K562 (cell line): ENCODE results near the gene LTK. TPM values are rescaled to one million over a fixed set of nuclear protein-coding genes. Genes with fewer than 3 reads are reported as not detected.
A peak's percentile ranks its signal among the peaks of the same experiment; 100 is the strongest.

Experiments used
- FOXA3 ChIP-seq, 2 experiments: fragments of 450-650 bp in 1 of 2; sonication (generic) in 1 of 2; formaldehyde crosslinking; IDR thresholded peaks in 1 of 2; conservative IDR thresholded peaks in 1 of 2; 2 replicates each; pipeline versions ENCODE4 v1.4.0 to v1.8.0; 2020 to 2022; ENCODE audit warnings: mild to moderate bottlenecking in 2 of 2, missing genetic modification reagents in 1 of 2
- FOXK1 ChIP-seq: sonication (generic); formaldehyde crosslinking; IDR thresholded peaks from 2 replicates; pipeline ENCODE4 v1.8.0; 2022; ENCODE audit warnings: missing genetic modification reagents, mild to moderate bottlenecking, borderline replicate concordance
- GABPB1 ChIP-seq: sonication (generic); formaldehyde crosslinking; IDR thresholded peaks from 2 replicates; pipeline ENCODE4 v1.8.0; 2022; ENCODE audit warnings: mild to moderate bottlenecking, missing genetic modification reagents
- HDAC1 ChIP-seq, 2 experiments: fragments of 450-650 bp; IDR thresholded peaks; 2 replicates each; pipeline ENCODE4 v1.6.1; 2016 to 2017; ENCODE audit warnings: inconsistent platforms in 1 of 2, mild to moderate bottlenecking in 1 of 2, moderate library complexity in 1 of 2
- KDM2B ChIP-seq: fragments of 250-450 bp; sonication (Bioruptor Pico); IDR thresholded peaks from 2 replicates; pipeline ENCODE4 v1.8.0; 2021; ENCODE audit warnings: mild to moderate bottlenecking, moderate library complexity
- MEF2D ChIP-seq: conservative IDR thresholded peaks from 2 replicates; pipeline ENCODE4 v1.6.1; 2016; ENCODE audit warnings: low read depth, missing genetic modification characterization, missing compliant biosample characterization
- POLR2AphosphoS2 ChIP-seq: IDR thresholded peaks from 2 replicates; pipeline ENCODE4 v1.6.1; 2012; ENCODE audit warnings: low read length, improper control_type of control experiment
- PRPF4 ChIP-seq: fragments of 200-400 bp; formaldehyde crosslinking; IDR thresholded peaks from one replicate; pipeline ENCODE4 v1.6.1; 2017; ENCODE audit warnings: low read length, low read depth, mild to moderate bottlenecking; ENCODE audit not compliant: insufficient read depth, poor library complexity, severe bottlenecking
- SMAD1 ChIP-seq: fragments of 150-350 bp; IDR thresholded peaks from 2 replicates; pipeline ENCODE4 v1.6.1; 2014; ENCODE audit warnings: low read length, low read depth; ENCODE audit not compliant: partially characterized antibody
- UBTF ChIP-seq, 2 experiments: IDR thresholded peaks; 2 replicates each; pipeline ENCODE4 v1.6.1; 2012; ENCODE audit warnings: improper control_type of control experiment in 2 of 2, low read depth in 2 of 2, low read length in 2 of 2, borderline replicate concordance in 1 of 2
- ZFP36 ChIP-seq: fragments of 150-350 bp; IDR thresholded peaks from 2 replicates; pipeline ENCODE4 v1.6.1; 2018; ENCODE audit warnings: low read length, low read depth; ENCODE audit not compliant: partially characterized antibody
- ZKSCAN3 ChIP-seq: fragments of 250-450 bp; sonication (Bioruptor Pico); IDR thresholded peaks from 2 replicates; pipeline ENCODE4 v1.4.0; 2020
- ZNF3 ChIP-seq: fragments of 250-450 bp; sonication (Bioruptor Pico); IDR thresholded peaks from 2 replicates; pipeline ENCODE4 v1.5.0; 2021; ENCODE audit warnings: mild to moderate bottlenecking, moderate library complexity
- ZNF644 ChIP-seq: fragments of 200-800 bp; sonication (Bioruptor generic); IDR thresholded peaks from 2 replicates; pipeline ENCODE4 v1.6.1; 2016; ENCODE audit warnings: low read depth, missing genetic modification characterization, missing compliant biosample characterization
- polyA plus RNA-seq, 8 experiments: library from polyadenylated mRNA; depleted of rRNA in 4 of 8; stranded (reverse) in 5 of 8; unstranded in 3 of 8; fragments of >200 nt; fragmentation: Nextera tagmentation in 2 of 8; fragmentation: Illumina TruSeq in 1 of 8; extraction: Ambion mirVana in 2 of 8; extraction: Trizol in 1 of 8; gene quantifications; 2 replicates each; pipeline versions ENCODE4 v1.2.1 to v1.2.3, GENCODE V29; 2011 to 2014; ENCODE audit warnings: inconsistent platforms in 1 of 8, missing spikeins in 1 of 8
- total RNA-seq, 7 experiments: library from RNA; depleted of rRNA in 6 of 7; stranded (reverse); fragments of >200 nt in 6 of 7; fragmentation: Illumina TruSeq in 2 of 7; extraction: Trizol in 2 of 7; gene quantifications; 2 replicates each; pipeline versions ENCODE4 v1.2.1 to v1.2.3, GENCODE V29; 2011 to 2021; ENCODE audit warnings: low replicate concordance in 1 of 7

Gene LTK
- total and polyA plus RNA-seq, 9 of the 15 experiments (the other 6 are each of a cell fraction or from before 2014, with no cell fraction given), result 0.25 to 4.4 (median 1.8) TPM

GRCh38 chr15:41557673-41558399 is 44.2 kb upstream of the LTK start (continued):
- no peak for TF ChIP-seq UBTF (IDR thresholded peaks at IDR 0.05; ENCODE audit: borderline replicate concordance in 1 of 2, low read depth in 2 of 2, low read length in 2 of 2)
- TF ChIP-seq POLR2AphosphoS2, result no peak
- TF ChIP-seq GABPB1 (CRISPR knock-in tag), result no peak
- TF ChIP-seq MEF2D (tag), result no peak
- no peak for TF ChIP-seq FOXA3 (CRISPR knock-in tag; conservative IDR thresholded peaks at IDR 0.05 in 1 of 2, IDR thresholded peaks at IDR 0.05 in 1 of 2)
- no peak for TF ChIP-seq KDM2B (CRISPR knock-in tag)
- no peak for TF ChIP-seq HDAC1 (IDR thresholded peaks at IDR 0.05)
- TF ChIP-seq FOXK1 (CRISPR knock-in tag), result peak; percentile 88
- TF ChIP-seq ZNF644 (tag), result no peak
- no peak for TF ChIP-seq ZKSCAN3 (CRISPR knock-in tag)
- TF ChIP-seq ZNF3 (CRISPR knock-in tag), result no peak
- TF ChIP-seq SMAD1, result no peak
- no peak for TF ChIP-seq PRPF4
- TF ChIP-seq ZFP36, result no peak
